ENCODE measurements around the gene FARP2. TPM values are rescaled to one million over a fixed set of nuclear protein-coding genes. Genes with fewer than 3 reads are reported as not detected.
"Not testable (repeated sequence)": the region's sequence is repeated elsewhere in the genome, so short reads cannot be mapped to it uniquely, and the experiment has no call there.

Gene FARP2
- total RNA-seq, 1 donor from 2014 or later = 67.7 TPM

DNA sequence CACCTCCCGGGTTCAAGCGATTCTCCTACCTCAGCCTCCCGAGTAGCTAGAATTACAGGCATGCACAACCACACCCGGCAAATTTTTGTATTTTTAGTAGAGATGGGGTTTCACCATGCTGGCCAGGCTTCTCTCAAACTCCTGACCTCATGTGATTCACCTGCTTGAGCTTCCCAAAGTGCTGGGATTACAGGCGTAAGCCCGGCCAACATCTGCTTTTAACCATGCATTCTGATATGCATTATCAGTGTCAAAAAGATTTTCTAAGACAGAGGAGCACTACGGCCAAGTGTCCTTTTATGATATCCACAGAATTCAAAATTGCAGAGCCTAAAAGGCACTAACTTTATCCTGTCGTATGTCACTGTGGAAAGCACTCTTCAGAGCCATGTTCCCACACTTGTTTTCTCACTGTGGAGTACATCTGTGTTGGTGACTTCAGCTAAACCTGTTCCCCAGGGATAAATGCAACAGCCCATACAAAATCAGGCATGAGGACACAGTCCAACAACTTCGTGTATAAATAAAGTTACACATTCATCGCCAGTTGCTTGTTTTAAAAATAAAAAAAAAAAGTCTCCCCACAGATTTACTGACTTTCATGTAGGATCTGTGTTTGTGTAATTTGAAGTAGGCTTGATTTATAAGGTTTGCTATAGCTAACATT lies 95.9 kb downstream of the FARP2 start:
- no peak overlapping the region for H3K27ac Mint-ChIP-seq (ENCODE audit: unreplicated experiment)
- DNase-seq = no peak
- no peaks in the 10 kb centered on the region for H3K4me1 Mint-ChIP-seq (ENCODE audit: low read depth, unreplicated experiment)
- no peak overlapping the region for H3K4me3 Mint-ChIP-seq (ENCODE audit: unreplicated experiment)
- H3K27me3 Mint-ChIP-seq (ENCODE audit: unreplicated experiment) = peaks cover 3% of the 10 kb centered on the region
- H3K36me3 Mint-ChIP-seq (ENCODE audit: unreplicated experiment) = no peaks in the 10 kb centered on the region
- no peaks in the 10 kb centered on the region for H3K9me3 Mint-ChIP-seq (ENCODE audit: unreplicated experiment)
- TF ChIP-seq, protein P1, sequence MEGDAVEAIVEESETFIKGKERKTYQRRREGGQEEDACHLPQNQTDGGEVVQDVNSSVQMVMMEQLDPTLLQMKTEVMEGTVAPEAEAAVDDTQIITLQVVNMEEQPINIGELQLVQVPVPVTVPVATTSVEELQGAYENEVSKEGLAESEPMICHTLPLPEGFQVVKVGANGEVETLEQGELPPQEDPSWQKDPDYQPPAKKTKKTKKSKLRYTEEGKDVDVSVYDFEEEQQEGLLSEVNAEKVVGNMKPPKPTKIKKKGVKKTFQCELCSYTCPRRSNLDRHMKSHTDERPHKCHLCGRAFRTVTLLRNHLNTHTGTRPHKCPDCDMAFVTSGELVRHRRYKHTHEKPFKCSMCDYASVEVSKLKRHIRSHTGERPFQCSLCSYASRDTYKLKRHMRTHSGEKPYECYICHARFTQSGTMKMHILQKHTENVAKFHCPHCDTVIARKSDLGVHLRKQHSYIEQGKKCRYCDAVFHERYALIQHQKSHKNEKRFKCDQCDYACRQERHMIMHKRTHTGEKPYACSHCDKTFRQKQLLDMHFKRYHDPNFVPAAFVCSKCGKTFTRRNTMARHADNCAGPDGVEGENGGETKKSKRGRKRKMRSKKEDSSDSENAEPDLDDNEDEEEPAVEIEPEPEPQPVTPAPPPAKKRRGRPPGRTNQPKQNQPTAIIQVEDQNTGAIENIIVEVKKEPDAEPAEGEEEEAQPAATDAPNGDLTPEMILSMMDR (IDR thresholded peaks at IDR 0.05; ENCODE audit: partially characterized antibody, unreplicated experiment) = no peak

- H3K27me3 Mint-ChIP-seq (ENCODE audit: unreplicated experiment); H3K27ac Mint-ChIP-seq (ENCODE audit: unreplicated experiment); DNase-seq; H3K36me3 Mint-ChIP-seq (ENCODE audit: unreplicated experiment); H3K4me3 Mint-ChIP-seq (ENCODE audit: unreplicated experiment); H3K9me3 Mint-ChIP-seq (ENCODE audit: unreplicated experiment); H3K4me1 Mint-ChIP-seq (ENCODE audit: low read depth, unreplicated experiment): not testable (repeated sequence)
Measured at GRCh38 chr2:241453919-241454318, 97.8 kb downstream of the FARP2 start.

- peaks cover 4% of the 10 kb centered on the region for H3K27me3 Mint-ChIP-seq (ENCODE audit: unreplicated experiment)
- no peak overlapping the region for H3K4me3 Mint-ChIP-seq (ENCODE audit: unreplicated experiment)
- TF ChIP-seq, protein P1 (IDR thresholded peaks at IDR 0.05; ENCODE audit: partially characterized antibody, unreplicated experiment) = no peak
- H3K4me1 Mint-ChIP-seq (ENCODE audit: low read depth, unreplicated experiment) = no peaks in the 10 kb centered on the region
- no peak overlapping the region for H3K27ac Mint-ChIP-seq (ENCODE audit: unreplicated experiment)
- DNase-seq = no peak
- no peaks in the 10 kb centered on the region for H3K9me3 Mint-ChIP-seq (ENCODE audit: unreplicated experiment)
- H3K36me3 Mint-ChIP-seq (ENCODE audit: unreplicated experiment) = no peaks in the 10 kb centered on the region
Measured at GRCh38 chr2:241454837-241455485, 98.9 kb downstream of the FARP2 start.

- H3K4me1 Mint-ChIP-seq (ENCODE audit: low read depth, unreplicated experiment) = no peaks in the 10 kb centered on the region
Measured at GRCh38 chr2:241456546-241456945, 100.5 kb downstream of the FARP2 start.

GRCh38 chr2:241458687-241459086 lies 102.6 kb downstream of the FARP2 start:
- TF ChIP-seq, protein P1 (IDR thresholded peaks at IDR 0.05; ENCODE audit: partially characterized antibody, unreplicated experiment) = no peak
- H3K27me3 Mint-ChIP-seq (ENCODE audit: unreplicated experiment) = peaks cover 7% of the 10 kb centered on the region
- H3K4me1 Mint-ChIP-seq (ENCODE audit: low read depth, unreplicated experiment) = no peaks in the 10 kb centered on the region
- no peak for DNase-seq
- no peaks in the 10 kb centered on the region for H3K36me3 Mint-ChIP-seq (ENCODE audit: unreplicated experiment)
- H3K4me3 Mint-ChIP-seq (ENCODE audit: unreplicated experiment) = no peak overlapping the region
- no peak overlapping the region for H3K27ac Mint-ChIP-seq (ENCODE audit: unreplicated experiment)
- no peaks in the 10 kb centered on the region for H3K9me3 Mint-ChIP-seq (ENCODE audit: unreplicated experiment)

More at GRCh38 chr2:241456546-241456945, 100.5 kb downstream of the FARP2 start:
- no peaks in the 10 kb centered on the region for H3K9me3 Mint-ChIP-seq (ENCODE audit: unreplicated experiment)
- DNase-seq = no peak
- peaks cover 7% of the 10 kb centered on the region for H3K27me3 Mint-ChIP-seq (ENCODE audit: unreplicated experiment)
- no peak overlapping the region for H3K4me3 Mint-ChIP-seq (ENCODE audit: unreplicated experiment)
- no peak overlapping the region for H3K27ac Mint-ChIP-seq (ENCODE audit: unreplicated experiment)
- TF ChIP-seq, protein P1 (IDR thresholded peaks at IDR 0.05; ENCODE audit: partially characterized antibody, unreplicated experiment) = no peak
- no peaks in the 10 kb centered on the region for H3K36me3 Mint-ChIP-seq (ENCODE audit: unreplicated experiment)
